ENCODE measurements around the gene PYGL.

DNA sequence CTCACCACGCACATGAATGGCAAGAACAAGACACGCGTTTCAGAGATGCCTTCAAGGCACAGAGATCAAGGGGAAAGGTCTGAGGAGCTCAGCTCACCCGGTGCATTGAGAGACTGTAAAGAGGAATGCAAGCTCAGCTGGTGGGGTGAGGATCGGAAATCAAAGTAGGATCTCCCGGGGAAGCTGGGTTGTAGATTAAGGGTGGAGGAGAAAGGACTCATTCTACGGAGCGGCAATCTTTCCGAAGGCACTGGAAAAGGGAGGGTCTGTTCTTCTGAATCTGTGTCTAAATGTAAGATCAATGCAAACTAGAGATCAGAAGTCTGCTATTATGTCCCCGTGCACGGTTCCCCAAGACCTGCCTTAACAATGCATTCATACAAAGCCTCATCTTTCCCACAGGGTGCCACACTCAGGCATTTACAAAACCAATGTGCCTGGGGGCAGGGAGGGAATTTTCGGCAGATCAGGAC lies 41.6 kb upstream of the PYGL start:
- no peak for TF ChIP-seq POLR2A (IDR thresholded peaks at IDR 0.05)
- TF ChIP-seq, protein P1, sequence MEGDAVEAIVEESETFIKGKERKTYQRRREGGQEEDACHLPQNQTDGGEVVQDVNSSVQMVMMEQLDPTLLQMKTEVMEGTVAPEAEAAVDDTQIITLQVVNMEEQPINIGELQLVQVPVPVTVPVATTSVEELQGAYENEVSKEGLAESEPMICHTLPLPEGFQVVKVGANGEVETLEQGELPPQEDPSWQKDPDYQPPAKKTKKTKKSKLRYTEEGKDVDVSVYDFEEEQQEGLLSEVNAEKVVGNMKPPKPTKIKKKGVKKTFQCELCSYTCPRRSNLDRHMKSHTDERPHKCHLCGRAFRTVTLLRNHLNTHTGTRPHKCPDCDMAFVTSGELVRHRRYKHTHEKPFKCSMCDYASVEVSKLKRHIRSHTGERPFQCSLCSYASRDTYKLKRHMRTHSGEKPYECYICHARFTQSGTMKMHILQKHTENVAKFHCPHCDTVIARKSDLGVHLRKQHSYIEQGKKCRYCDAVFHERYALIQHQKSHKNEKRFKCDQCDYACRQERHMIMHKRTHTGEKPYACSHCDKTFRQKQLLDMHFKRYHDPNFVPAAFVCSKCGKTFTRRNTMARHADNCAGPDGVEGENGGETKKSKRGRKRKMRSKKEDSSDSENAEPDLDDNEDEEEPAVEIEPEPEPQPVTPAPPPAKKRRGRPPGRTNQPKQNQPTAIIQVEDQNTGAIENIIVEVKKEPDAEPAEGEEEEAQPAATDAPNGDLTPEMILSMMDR (IDR thresholded peaks at IDR 0.05) = no peak
